Transverse colon (tissue), 4 donors: Measurements from ENCODE around the gene OAF.

ENCODE experiments used
- POLR2A ChIP-seq: fragments of 450-650 bp; IDR thresholded peaks from one replicate; pipeline ENCODE4 v1.6.1; 2016; ENCODE audit warnings: antibody characterized with exemption, mild to moderate bottlenecking, moderate library complexity
- POLR2AphosphoS5 ChIP-seq, 3 donors: sonication (generic); formaldehyde crosslinking; IDR thresholded peaks; one replicate each; pipeline ENCODE4 v1.6.1; 2016; ENCODE audit warnings: antibody characterized with exemption in 3 of 3
- TF ChIP-seq, protein P1 (sequence below), 5 experiments: fragments of 200-600 bp in 3 of 5; fragments of 450-650 bp in 2 of 5; sonication (generic) in 3 of 5; IDR thresholded peaks; 1 replicate in 2 of 5; 2 replicates in 3 of 5; pipeline ENCODE4 v1.5.1; 2016 to 2017; ENCODE audit warnings: antibody characterized with exemption in 5 of 5, inconsistent platforms in 3 of 5, mild to moderate bottlenecking in 2 of 5, moderate library complexity in 1 of 5

DNA sequence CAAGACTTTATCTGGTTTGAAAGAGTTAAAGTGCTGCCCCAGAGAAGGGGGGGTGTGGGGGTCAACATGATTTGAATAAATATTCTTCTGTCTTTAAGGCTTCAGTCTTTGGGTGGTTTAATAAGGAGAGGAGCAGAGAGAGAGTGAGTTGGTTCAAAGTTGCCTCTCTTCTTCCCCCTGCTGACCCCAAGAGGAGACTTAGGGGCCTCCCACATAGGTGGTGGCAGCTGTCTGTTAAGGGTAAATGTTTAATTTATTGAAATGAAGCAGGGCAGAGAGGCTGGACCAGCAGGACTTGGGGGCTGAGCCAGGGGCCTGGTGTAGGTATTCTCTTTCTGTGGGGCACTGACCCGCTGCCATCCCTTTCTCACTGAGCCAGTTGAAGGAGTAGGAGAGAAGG, 34.6 kb downstream of the OAF start:
- TF ChIP-seq, protein P1, sequence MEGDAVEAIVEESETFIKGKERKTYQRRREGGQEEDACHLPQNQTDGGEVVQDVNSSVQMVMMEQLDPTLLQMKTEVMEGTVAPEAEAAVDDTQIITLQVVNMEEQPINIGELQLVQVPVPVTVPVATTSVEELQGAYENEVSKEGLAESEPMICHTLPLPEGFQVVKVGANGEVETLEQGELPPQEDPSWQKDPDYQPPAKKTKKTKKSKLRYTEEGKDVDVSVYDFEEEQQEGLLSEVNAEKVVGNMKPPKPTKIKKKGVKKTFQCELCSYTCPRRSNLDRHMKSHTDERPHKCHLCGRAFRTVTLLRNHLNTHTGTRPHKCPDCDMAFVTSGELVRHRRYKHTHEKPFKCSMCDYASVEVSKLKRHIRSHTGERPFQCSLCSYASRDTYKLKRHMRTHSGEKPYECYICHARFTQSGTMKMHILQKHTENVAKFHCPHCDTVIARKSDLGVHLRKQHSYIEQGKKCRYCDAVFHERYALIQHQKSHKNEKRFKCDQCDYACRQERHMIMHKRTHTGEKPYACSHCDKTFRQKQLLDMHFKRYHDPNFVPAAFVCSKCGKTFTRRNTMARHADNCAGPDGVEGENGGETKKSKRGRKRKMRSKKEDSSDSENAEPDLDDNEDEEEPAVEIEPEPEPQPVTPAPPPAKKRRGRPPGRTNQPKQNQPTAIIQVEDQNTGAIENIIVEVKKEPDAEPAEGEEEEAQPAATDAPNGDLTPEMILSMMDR (IDR thresholded peaks at IDR 0.05), result no peak
- no peak for TF ChIP-seq POLR2A
- no peak for TF ChIP-seq POLR2AphosphoS5 (IDR thresholded peaks at IDR 0.05)
